HG03575 (cell line): ENCODE data around the gene CD34.
"Not testable (repeated sequence)": the region's sequence is repeated elsewhere in the genome, so short reads cannot be mapped to it uniquely, and the experiment has no call there.

Source experiments
- ATAC-seq: cut with Tn5 transposase; IDR thresholded peaks from one replicate; pipeline ENCODE4 v1.9.1; 2021; ENCODE audit not compliant: unreplicated experiment, insufficient number of reproducible peaks, low FRiP score; ENCODE audit errors: extremely low read depth

Gene CD34

DNA sequence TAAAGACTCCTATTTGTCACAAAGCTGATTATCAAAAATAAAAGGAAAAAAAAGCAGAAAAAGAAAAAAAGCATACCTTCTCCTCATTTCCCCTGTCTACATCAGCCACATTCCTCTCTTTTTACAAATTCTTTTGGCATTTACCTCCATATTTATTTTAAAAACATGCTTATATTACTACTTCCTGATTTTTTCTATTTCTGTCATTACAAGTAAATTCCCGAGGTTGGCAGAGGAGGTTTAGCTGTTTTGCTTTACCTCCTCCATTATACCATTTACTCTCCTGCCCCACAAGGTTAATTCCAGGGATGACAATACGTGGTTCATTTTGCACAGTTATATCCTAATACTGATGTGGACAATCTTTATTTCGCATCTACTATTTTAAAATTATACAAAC is 26.3 kb upstream of the CD34 start:
- ATAC-seq, result no peak

- ATAC-seq, result peak; percentile 88
Observed at GRCh38 chr1:207935166-207935583, 24.2 kb upstream of the CD34 start.

- no peak for ATAC-seq
Observed at GRCh38 chr1:207933205-207933800, 22.4 kb upstream of the CD34 start.

GRCh38 chr1:207926984-207927383 is 16.1 kb upstream of the CD34 start:
- ATAC-seq, result no peak

DNA sequence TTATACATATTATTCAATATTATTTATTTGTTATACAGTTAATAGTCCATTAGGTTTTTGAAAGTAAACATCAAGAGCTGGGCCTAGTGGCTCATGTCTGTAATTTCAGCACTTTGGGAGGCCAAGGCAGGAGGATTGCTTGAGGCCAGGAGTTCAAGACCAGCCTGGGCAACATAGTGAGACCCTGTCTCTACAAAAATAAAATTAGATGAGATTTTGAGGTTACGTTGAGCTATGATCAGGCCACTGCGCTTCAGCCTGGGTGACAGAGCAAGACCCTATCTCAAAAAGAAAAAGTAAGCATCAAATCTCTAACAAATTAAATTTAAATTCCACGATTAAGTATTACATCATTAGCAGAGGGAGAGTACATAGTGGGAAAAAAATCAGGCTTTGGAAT is 15.0 kb upstream of the CD34 start:
- ATAC-seq, result not testable (repeated sequence)

- ATAC-seq, result no peak
Observed at GRCh38 chr1:207925210-207925609, 14.3 kb upstream of the CD34 start.

DNA sequence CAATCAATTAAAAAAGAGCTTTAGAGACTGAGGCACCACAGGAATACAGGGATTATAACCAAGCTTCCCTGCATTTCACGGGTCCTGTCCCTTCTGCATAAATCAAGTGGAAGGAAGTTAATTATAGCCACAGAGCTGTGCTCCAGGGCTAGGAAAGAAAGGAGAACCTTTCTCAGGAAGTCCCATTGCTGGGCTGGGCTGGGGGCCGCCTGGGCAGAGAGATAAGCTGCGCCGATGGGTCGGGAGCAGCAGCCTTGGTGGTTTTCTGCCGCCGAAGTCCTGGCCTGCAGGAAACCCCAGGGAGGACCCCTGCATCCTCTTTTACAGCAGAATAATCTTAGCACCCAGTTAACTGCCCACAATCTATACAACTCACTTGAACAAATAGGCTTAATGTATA is 12.6 kb upstream of the CD34 start:
- ATAC-seq, result no peak

GRCh38 chr1:207923121-207923520 is 12.2 kb upstream of the CD34 start:
- ATAC-seq, result no peak

- ATAC-seq, result no peak
Observed at GRCh38 chr1:207922554-207922953, 11.6 kb upstream of the CD34 start.

DNA sequence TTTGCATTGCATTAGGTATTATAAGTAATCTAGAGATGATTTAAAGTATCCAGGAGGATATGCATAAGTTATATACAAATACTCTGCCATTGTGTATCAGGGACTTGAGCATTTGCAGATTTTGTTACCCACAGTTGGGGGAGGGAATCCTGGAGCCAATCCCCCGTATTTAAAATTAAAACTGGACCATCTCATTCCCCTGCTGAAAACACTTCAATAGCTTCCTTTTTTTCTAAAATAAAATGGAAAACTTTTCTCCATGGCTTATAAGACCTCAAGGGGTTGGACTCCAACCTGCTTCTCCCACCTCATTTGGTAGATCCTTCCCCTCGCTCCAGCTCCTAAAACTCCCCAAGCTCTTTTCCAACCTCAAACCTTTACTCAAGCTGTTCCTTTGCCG is 10.4 kb upstream of the CD34 start:
- ATAC-seq, result no peak

DNA sequence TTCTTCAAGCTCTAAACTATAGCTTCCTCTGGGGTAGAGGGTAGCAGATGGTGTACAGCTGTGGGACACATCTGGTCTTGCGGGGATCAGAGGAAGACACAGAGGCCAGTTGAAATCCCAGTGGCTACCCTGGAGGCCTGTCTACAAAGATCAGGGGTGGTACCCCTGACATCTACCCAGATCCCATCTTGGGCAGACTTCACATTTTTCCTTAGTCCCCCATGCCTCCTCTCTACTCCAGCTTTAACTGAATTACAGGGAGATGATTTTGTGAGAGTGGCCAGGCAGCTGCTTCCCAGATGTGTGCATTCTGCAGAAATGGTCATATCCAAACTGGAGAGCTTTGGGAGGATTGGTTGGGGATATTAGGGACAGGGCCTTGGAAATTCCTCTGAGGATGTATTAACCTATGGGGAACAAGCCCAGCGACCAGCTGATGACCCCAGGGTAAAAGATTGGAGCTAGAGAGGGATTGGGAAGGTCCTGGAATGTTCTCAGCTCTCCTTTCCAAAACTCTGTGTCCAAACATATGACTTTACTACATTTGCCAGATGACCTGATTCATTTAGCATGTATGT is 9.6 kb upstream of the CD34 start:
- no peak for ATAC-seq

GRCh38 chr1:207919523-207920170 is 8.7 kb upstream of the CD34 start:
- ATAC-seq, result no peak

DNA sequence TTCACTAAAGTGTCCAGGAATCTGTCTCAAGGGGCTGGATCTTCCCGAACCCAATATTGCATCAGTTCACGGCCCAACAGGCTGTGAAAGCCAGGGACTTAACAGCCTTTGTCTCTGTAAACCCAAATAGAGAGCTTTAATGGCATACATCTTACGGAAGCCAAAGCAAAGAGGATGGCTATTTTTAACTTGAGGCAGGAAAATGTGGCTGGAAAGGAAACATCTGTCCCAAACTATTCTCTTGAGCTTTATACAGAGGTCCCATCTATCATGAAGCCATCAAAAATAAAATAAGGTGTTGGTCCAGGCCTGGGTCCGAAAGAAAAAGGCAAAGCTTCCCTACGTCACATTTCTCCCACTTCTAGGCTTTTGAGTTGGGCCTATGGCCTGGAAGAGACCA is 7.7 kb upstream of the CD34 start:
- no peak for ATAC-seq

GRCh38 chr1:207918011-207918410 is 7.1 kb upstream of the CD34 start:
- no peak for ATAC-seq

- no peak for ATAC-seq
Observed at GRCh38 chr1:207917080-207917479, 6.2 kb upstream of the CD34 start.

- ATAC-seq, result no peak
Observed at GRCh38 chr1:207913951-207914350, 3.0 kb upstream of the CD34 start.

GRCh38 chr1:207911856-207912760 is 1.2 kb upstream of the CD34 start:
- no peak for ATAC-seq

DNA sequence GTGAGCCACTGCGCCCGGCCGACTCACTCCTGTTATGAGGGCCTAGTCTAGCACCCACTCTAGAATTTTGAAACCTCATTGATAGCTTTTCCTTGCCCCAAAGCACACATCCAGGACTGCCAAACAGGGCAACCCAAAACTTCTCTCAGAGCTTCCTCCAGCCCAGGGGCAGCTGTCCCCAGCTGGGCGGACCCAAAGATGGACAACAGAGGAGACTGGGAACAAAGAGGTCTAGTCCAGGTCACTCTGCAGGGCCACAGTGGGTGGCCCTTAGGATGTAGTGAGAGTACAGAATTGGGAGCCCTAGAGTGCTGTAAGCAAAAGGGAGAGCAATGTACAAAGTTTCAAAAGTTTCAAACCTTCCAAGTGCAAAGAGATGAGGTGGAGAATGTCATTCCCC is 1.2 kb downstream of the CD34 start:
- ATAC-seq, result no peak

DNA sequence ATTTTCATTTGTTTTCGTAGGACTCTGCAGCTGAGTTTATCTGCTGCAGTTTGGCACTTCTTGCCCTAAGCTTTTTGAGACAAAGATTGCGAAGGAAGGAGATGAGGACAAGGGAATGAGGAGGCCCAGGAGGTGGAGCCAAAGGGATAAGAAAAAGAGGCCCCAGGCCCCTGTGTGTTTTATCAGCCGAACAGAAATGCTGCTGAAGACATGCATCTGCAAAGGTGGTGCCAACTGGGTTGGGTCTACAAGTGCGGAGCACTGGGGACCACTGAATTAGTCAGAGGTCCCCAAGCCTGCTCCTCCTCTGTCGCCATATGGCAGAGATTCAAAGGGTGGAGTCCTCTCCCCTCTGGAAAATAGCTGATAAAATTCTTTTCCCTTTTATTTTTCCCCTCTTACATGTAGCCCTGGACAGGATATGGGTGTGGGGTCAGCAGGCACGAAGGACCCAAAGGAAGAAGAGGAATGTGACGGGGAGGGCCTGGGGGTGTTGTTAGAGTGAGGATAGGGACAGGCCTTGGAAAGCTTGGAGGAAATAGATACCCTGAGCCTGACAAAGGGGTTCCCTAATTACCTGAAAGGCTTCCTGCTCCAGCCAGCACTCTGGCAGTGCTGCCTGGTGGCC is 2.7 kb downstream of the CD34 start:
- no peak for ATAC-seq
